Left ventricle myocardium superior (tissue), 1 donor: ENCODE measurements around the gene FGF16. TPM values are rescaled to one million over a fixed set of nuclear protein-coding genes. Genes with fewer than 3 reads are reported as not detected.
A peak's percentile ranks its signal among the peaks of the same experiment; 100 is the strongest.
"Not testable (repeated sequence)": the region's sequence is repeated elsewhere in the genome, so short reads cannot be mapped to it uniquely, and the experiment has no call there.

Source experiments
- ATAC-seq: fragments of 200-7000 bp; cut with Tn5 transposase; one replicate; pipeline ENCODE4 v1.9.1; 2020; ENCODE audit warnings: mild to moderate bottlenecking, moderate library complexity
- DNase-seq: peaks from one replicate; pipeline ENCODE4 v3.0.0-alpha.2; 2020
- intact Hi-C: fragments of 100-400 bp; cut with micrococcal nuclease; formaldehyde crosslinking; loops from one replicate; pipeline ENCODE4 v1.11.0; 2022
- total RNA-seq: library from RNA; stranded (reverse); fragmentation: NEBNext Ultra II Directional; extraction: Animal tissue kit (Norgen Biotek cat#: 25700); gene quantifications from one replicate; pipeline ENCODE4 v1.2.1, GENCODE V29; 2021
- donor health status: DM: no; HTN: yes; CAD: no; lungs with severe emphysema.

Gene FGF16
- total RNA-seq, 1 donor from 2014 or later, result not detected

DNA sequence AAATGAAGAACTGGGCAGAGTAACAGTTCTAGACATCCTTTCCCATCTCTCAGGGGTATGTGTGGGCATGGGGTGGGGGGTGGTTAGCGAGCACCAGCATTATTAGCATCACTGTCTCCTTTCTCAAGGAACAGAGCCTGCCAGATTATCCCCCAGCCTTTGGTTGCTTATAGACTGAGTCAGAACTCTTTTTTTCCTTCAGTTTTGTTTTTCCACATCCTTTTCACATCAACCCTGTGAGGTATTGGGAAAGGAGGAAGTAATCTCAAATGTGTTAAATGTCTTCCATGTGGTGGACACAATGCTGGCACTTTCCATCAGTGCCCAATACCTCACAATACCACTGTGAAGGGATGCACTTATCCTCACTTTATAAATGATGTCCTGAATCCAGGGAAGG lies 3.1 kb upstream of the FGF16 start:
- ATAC-seq (no peak), DNase-seq (no peak)
- intact Hi-C loops, result no loop called here

GRCh38 chrX:77444545-77444944 lies 2.6 kb upstream of the FGF16 start:
- no peak for ATAC-seq
- intact Hi-C loops, result no loop called here
- no peak for DNase-seq

GRCh38 chrX:77446029-77446585 lies 1.1 kb upstream of the FGF16 start:
- DNase-seq (peak; percentile 30), ATAC-seq (no peak)
- intact Hi-C loops, result no loop called here

- ATAC-seq, result no peak
- intact Hi-C loops, result no loop called here
- DNase-seq, result no peak
Measured at GRCh38 chrX:77447653-77448569, 722 bp downstream of the FGF16 start.

DNA sequence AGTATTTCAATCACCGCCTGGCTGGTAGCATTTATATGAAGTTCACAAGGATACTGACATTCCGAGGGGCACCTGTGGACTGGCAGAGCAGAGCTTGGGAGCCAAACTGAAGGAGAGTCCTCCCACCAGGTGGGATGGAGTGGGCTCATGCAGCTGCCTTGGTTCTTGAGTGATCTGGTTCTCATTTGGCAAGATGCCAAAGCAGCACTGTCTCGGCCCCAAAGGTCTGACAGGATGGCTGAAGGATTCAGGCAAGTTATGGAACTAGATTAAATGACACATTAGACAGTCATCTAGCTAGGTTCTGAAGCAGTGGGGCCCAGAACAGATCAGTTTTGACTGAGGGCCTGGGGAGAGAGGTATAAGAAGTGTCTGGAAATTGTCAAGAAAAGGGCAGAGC lies 3.2 kb downstream of the FGF16 start:
- DNase-seq (no peak), ATAC-seq (no peak)
- intact Hi-C loops, result no loop called here

DNA sequence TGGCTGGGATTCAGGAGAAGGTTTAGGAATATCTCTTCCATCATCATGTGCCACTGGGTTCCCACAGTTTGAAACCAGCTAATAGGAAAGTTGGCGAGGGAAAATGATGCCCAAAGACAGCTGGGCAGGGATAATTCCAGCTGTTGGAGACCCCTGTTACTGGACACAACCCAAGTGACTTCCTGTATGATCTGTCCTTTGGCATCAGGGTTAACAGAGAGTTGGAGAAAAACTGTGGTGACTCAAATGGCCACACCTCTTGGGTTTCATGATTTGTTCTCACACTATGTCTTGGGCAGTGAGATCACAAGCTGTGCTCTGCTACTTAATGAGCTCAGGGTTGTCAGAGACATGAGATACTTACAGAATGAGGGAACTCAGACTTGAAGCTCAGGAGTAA lies 3.8 kb downstream of the FGF16 start:
- intact Hi-C loops, result no loop called here
- peak; percentile 38 for ATAC-seq
- no peak for DNase-seq

- no peak for ATAC-seq
- DNase-seq, result no peak
- intact Hi-C loops, result no loop called here
Measured at GRCh38 chrX:77453190-77453589, 6.0 kb downstream of the FGF16 start.

GRCh38 chrX:77455437-77455836 lies 8.2 kb downstream of the FGF16 start:
- DNase-seq, result no peak
- peak; percentile 88 for ATAC-seq
- intact Hi-C loops, result no loop called here

DNA sequence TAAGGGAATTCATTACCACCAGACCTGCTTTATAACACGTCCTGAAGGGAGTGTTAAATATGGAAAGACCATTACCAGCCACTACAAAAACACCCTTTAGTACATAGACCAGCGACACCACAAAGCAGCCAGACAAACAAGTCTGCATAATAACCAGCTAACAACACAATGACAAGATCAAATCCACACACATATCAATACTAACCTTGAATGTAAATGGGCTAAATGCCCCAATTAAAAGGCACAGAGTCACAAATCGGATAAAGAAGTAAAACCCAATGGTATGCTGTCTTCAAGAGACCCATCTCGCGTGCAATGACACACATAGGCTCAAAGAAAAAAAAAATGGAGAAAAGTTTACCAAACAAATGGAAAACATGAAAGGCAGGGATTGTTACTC lies 36.9 kb downstream of the FGF16 start:
- intact Hi-C loops, result no loop called here
- DNase-seq (no peak), ATAC-seq (no peak)

- DNase-seq (no peak), ATAC-seq (no peak)
- intact Hi-C loops, result no loop called here
Measured at GRCh38 chrX:77493677-77494553, 46.7 kb downstream of the FGF16 start.

- ATAC-seq, intact Hi-C loops: not testable (repeated sequence)
Measured at GRCh38 chrX:77500164-77500563, 53.0 kb downstream of the FGF16 start.

GRCh38 chrX:77502951-77503525 lies 55.8 kb downstream of the FGF16 start:
- intact Hi-C loops, result no loop called here
- no peak for DNase-seq
- no peak for ATAC-seq

More at GRCh38 chrX:77500164-77500563, 53.0 kb downstream of the FGF16 start:
- not testable (repeated sequence) for DNase-seq

GRCh38 chrX:77505227-77505626 lies 58.0 kb downstream of the FGF16 start:
- ATAC-seq (peak; percentile 32), DNase-seq (no peak)
- intact Hi-C loops, result no loop called here
